K562 (cell line): ENCODE results near the gene KCNN3.

ENCODE experiments used
- CEBPB ChIP-seq: fragments of 450-650 bp; IDR thresholded peaks from 2 replicates; pipeline ENCODE4 v1.6.1; 2016; ENCODE audit warnings: missing genetic modification characterization, missing compliant biosample characterization
- CTCF ChIP-seq, 3 experiments: IDR thresholded peaks in 2 of 3; conservative IDR thresholded peaks in 1 of 3; 2 replicates each; pipeline ENCODE4 v1.5.1; 2011 to 2012; ENCODE audit warnings: low read length in 3 of 3, mild to moderate bottlenecking in 3 of 3, control low read depth in 2 of 3, improper control_type of control experiment in 1 of 3, inconsistent platforms in 1 of 3, low read depth in 1 of 3, mixed read lengths in 1 of 3, moderate library complexity in 1 of 3; ENCODE audit not compliant: insufficient read depth in 2 of 3
- EHMT2 ChIP-seq: fragments of 450-650 bp; IDR thresholded peaks from 2 replicates; pipeline ENCODE4 v1.6.1; 2018; ENCODE audit warnings: antibody characterized with exemption
- FOXP1 ChIP-seq: sonication (generic); formaldehyde crosslinking; IDR thresholded peaks from 2 replicates; pipeline ENCODE4 v1.8.0; 2022; ENCODE audit warnings: mild to moderate bottlenecking, missing genetic modification reagents
- HINFP ChIP-seq: fragments of 450-650 bp; conservative IDR thresholded peaks from 2 replicates; pipeline ENCODE4 v1.6.1; 2016; ENCODE audit warnings: missing genetic modification characterization, low read depth, mild to moderate bottlenecking, control low read depth, missing compliant biosample characterization
- POLR2A ChIP-seq: fragments of 450-650 bp; conservative IDR thresholded peaks from 2 replicates; pipeline ENCODE4 v1.6.1; 2016
- TARDBP ChIP-seq: fragments of 450-650 bp; IDR thresholded peaks from 2 replicates; pipeline ENCODE4 v1.6.1; 2016
- YY1 ChIP-seq, 3 experiments: IDR thresholded peaks; 2 replicates each; pipeline ENCODE4 v1.6.1; 2011; ENCODE audit warnings: low read length in 2 of 3, mild to moderate bottlenecking in 2 of 3, moderate library complexity in 2 of 3, borderline replicate concordance in 1 of 3, control low read depth in 1 of 3, low read depth in 1 of 3; ENCODE audit not compliant: insufficient read depth in 3 of 3, insufficient replicate concordance in 2 of 3, control insufficient read depth in 1 of 3, insufficient read length in 1 of 3; ENCODE audit errors: extremely low read depth in 1 of 3
- ZNF316 ChIP-seq: fragments of 450-650 bp; IDR thresholded peaks from 2 replicates; pipeline ENCODE4 v1.6.1; 2016
- ZNF431 ChIP-seq: sonication (generic); formaldehyde crosslinking; IDR thresholded peaks from 2 replicates; pipeline ENCODE4 v1.8.0; 2022; ENCODE audit warnings: mild to moderate bottlenecking, missing genetic modification reagents
- ZNF696 ChIP-seq: fragments of 250-450 bp; sonication (Bioruptor Pico); conservative IDR thresholded peaks from 2 replicates; pipeline ENCODE4 v1.4.0; 2020; ENCODE audit warnings: mild to moderate bottlenecking, moderate library complexity

GRCh38 chr1:154769193-154769895 is 100.7 kb downstream of the KCNN3 start:
- TF ChIP-seq POLR2A (no peak), HINFP (tag) (no peak), YY1 (IDR thresholded peaks at IDR 0.05; ENCODE audit: borderline replicate concordance in 1 of 3, control insufficient read depth in 1 of 3, extremely low read depth in 1 of 3, insufficient read depth in 3 of 3, insufficient read length in 1 of 3, insufficient replicate concordance in 2 of 3, low read depth in 1 of 3, low read length in 2 of 3) (no peak), ZNF316 (no peak), ZNF696 (no peak), ZNF431 (CRISPR knock-in tag) (no peak), EHMT2 (no peak), FOXP1 (CRISPR knock-in tag) (no peak), CTCF (IDR thresholded peaks at IDR 0.05 in 2 of 3, conservative IDR thresholded peaks at IDR 0.05 in 1 of 3; ENCODE audit: insufficient read depth in 2 of 3, low read depth in 1 of 3, low read length in 3 of 3) (no peak), TARDBP (no peak), CEBPB (tag) (no peak)
